NCI-H774 (cell line): ENCODE measurements around the gene MALT1.
"Not testable (repeated sequence)": the region's sequence is repeated elsewhere in the genome, so short reads cannot be mapped to it uniquely, and the experiment has no call there.

Experiments used
- DNase-seq: peaks from one replicate; lab custom pipeline; 2025; lab: John Stamatoyannopoulos, UW

Gene MALT1

DNA sequence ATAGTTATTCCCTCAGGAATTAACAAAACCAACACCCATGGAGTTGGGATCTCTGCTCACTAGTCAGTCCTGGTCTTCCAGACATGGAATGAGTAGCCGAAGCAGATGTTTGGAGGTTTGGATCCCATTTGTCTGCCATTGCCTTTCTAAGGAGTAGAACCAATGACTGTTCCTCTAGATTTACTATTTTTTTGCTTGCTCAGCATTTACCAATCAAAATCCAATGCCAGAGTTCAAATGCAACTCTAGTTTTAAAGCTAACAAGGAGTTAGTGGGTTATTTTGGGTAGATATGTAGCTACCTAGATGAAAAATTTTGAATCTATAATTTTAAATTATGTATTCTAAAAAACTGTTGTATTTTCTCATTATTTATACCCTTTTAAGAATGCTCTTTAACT is 62.6 kb downstream of the MALT1 start:
- no peak for DNase-seq

DNA sequence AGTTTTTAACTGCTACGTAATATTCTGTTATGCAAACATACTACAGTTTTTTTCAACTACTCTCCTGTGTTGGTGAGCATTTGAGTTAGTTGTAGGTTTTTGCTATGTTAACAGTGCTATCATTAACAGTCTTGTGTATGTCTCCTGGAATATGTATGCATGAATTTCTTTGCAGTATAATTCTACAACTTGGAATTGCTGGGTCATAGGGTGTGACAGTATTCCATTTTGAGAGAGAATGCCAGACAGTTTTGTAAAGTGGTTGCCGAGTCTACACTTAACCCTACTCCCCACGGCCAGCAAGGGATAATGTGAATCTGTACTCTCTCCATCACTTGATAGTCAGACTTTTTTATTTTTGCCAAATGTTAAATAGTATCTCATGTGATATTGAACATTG is 67.1 kb downstream of the MALT1 start:
- no peak for DNase-seq

DNA sequence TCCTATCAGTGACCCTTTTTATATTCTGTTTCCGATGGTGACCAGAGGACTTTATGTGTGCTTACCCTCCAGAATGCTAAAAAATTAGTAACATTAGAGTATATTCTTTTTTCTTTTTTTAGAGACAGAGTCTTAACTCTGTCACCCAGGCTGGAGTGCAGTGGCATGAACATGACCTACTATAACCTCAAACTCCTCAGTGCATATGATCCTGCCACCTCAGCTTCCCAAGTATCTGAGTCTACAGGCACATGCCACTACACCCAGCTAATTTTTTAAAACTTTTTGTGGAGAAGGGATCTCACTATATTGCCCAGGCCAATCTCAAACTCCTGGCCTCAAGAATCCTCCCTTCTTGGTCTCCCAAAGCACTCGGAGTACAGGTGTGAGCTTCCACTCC is 74.6 kb downstream of the MALT1 start:
- no peak for DNase-seq

DNA sequence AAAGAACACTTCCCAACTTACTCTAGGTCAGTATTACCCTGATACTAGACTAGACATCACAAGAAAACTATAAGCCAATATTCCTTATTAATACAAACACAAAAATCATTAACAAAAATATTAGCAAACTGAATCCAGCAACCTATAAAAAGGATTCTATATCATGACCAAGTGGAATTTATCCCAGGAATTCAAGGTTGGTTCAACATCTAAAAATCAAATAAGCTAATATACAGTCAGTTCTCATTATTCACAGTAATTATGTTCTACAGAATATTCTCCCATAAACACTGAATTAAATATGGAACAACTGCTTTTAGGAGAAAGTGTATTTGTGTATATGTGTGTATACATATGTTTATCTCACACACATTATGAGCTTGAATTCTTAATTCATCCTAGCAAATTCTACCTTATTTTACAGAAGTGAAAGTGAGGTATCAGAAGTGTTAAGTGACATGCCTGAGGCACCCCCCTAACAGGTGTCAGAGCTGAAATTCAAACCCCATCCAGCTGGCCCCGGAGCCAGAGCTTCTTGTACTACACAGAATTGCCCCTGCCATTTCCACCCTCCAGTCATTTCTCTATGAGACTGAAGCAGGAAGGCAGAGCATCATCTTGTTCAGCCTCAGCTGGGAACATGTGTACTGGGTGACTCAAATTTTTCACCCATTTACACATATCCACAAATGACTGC is 77.8 kb downstream of the MALT1 start:
- DNase-seq: no peak

- DNase-seq: no peak
Measured at GRCh38 chr18:58753976-58754375, 82.7 kb downstream of the MALT1 start.

DNA sequence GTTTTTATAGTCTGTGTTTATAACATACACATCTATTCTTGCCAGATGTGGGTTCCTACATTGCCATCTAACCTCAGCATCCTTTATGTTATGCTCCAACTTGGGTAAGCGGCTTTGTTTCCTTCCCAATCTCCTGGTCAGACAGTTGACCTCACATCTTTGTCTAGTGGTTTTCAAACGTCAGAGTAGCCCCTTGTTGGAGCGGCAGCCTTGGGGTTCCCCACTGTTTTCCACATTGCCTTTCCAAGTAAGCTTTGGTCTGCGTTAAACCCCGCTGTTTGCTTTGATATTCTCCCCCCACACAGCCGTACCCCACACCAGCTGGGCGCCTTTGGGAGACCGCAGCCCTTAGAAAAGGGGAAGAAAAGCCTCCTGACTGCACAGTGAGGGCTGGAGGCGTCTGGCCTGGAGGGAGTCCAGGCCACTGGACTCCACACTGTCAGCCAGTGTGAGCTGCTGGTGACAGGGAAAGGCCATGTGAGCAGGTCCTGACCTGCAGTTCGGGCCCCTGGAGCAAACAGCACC is 83.3 kb downstream of the MALT1 start:
- DNase-seq: no peak

- DNase-seq: no peak
Measured at GRCh38 chr18:58755304-58756010, 84.2 kb downstream of the MALT1 start.

DNA sequence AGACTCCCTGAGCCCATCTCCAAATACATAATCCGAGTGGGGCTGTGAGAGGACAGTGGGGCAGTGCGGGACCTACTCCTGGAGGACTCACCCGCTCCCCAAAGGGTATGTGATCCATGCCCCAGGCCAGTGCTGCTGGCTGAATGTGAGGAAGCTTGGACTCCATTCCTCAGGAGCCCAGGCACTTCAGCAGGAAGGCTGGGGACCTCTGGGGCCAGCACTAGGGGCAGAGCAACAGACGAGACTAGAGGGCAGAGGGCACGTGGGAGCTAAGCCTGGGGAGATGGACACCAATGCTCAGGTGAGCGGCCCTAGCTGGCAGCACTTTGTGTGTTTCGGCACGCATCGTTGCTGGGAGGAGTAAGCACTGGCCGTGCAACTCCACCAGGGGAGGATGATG is 84.9 kb downstream of the MALT1 start:
- DNase-seq: no peak

GRCh38 chr18:58756596-58757240 is 85.5 kb downstream of the MALT1 start:
- no peak for DNase-seq

- not testable (repeated sequence) for DNase-seq
Measured at GRCh38 chr18:58757351-58757750, 86.1 kb downstream of the MALT1 start.

DNA sequence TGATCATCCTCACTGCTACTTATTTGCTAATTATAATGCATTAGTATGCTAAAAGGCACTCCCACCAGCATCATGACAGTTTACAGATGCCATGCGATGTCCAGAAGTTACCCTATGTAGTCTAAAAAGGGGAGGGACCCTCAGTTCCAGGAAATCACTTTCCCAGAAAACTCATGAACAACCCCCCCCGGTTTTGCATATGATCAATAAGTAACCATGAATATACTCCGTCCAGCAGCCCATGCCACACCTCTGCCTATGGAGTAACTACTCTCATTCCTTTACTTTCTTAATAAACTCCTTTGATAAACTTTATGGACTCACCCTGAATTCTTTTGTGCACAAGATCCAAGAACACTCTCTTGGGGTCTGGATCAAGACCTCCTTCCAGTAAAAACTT is 86.8 kb downstream of the MALT1 start:
- DNase-seq: no peak

DNA sequence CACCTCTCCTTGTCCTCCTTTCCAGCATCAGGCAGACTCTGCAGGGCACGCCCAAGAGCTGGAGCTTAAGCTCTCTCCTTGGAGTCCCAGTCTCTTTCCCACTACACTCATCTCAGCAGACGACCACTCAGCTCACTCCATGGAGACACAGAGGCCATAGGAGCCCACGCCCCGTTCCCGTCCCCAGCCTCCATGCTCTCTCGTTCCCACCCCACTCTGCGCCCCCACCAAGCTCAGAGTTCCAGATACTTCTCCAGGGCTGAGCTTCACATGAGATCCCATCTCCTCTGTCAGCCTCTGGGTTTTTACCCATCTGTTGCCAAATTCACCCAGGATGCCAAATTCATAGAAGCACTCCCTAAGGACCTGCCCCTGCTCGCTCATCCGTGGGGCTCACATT is 87.3 kb downstream of the MALT1 start:
- no peak for DNase-seq

DNA sequence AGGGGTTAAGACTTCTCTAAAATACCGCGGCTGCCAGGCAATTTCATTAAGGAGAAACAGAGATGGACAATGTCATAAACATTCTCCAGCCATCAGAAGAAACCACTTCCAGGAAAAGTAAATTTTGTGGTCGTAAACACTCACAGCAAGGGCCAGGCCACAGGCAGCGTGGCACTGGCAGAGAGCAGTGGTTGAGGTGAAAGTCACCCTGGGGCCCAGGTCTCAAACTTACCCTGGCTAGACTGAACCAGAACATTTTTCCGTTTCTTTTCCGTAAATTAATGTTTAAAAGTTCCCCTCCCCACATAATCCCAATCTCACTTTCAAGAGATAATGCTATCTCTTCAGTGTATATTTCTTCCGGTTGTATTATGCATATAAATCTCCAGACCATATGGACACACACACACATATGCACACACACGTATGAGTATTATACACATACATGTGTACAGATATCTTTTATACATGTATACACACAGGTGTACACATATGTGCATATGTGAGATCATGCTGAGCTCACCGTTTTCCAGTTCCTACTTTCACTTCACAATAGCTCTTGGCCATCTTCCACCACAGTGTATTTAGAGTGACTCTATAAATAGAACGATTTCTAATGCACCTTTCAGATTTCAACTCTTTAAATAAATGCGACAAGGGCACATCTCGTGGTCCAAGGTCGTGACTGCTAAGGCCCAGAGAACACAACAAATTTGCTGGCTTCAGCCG is 90.1 kb downstream of the MALT1 start:
- DNase-seq: no peak

GRCh38 chr18:58761970-58762780 is 90.9 kb downstream of the MALT1 start:
- DNase-seq: no peak

DNA sequence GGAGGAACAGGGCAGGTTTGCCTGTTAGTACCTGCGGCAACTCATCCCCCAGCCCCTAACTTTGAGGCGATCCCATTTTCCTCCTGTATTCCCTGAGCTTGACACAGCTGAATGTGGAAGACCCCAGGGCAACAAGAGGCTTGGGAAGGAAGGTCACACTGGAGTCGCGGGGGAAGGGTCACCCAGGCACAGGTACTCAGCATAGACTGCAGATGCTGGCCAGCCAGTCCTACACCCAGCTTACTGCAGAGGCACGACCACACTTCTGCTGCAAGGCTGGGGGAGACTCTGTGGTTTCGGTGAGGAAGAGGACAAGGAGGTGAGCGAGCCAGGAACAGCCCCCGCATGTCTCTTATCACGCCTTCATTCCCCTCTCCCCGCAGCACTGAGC is 91.5 kb downstream of the MALT1 start:
- DNase-seq: no peak

GRCh38 chr18:58766164-58766563 is 94.9 kb downstream of the MALT1 start:
- DNase-seq: no peak

GRCh38 chr18:58766946-58767345 is 95.7 kb downstream of the MALT1 start:
- DNase-seq: no peak

DNA sequence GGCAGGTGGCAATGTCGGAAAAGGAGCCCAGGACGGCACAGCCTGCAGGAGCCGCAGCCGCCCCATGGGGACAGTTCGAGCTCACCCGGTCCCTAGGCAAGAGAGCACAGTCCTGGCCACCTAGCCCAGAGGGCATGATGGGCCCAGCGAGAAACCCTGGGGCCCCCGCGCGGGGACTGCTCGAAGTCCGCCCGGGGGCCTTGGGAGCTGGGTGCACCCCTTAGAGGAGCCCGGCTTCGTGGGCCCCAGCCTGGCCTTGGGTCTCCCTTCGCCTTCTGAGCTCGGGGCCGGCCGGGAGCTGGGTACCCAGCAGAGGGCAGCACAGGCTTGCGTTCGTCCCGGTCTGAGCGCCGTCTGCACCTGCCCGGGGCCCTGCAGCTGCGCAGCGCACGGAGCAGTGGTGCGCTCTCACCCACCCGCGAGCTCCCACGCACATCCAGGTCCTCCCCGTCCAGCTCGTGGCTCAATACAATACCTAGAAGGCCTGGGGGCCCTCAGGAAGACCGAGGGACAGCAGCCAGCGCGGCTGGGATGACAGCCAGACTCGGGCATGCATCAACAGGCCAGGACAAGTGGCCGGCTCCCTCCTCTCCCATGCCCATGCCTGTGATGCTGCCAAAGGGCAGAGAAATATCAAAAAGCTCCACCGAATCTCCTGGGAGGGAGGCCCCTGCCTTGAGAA is 97.2 kb downstream of the MALT1 start:
- DNase-seq: peak; percentile 66

DNA sequence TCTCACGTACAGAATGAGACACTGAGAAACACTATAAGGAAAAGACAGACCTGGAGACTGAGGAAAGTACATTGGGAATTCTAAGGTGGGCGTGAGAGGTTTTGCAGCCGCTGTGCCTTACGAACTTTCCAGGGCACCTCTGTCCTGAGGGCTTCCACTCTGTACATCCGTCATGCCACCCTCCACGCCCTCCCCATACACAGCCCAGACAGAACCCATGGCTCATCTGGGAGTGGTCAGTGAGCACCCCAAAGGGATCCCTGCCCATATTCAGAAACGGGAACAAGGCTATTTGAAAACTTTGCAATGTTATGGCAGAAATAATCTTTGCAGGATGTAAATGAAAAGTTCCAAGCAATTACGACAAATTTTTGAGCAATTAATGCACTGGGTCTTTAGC is 98.1 kb downstream of the MALT1 start:
- DNase-seq: no peak

DNA sequence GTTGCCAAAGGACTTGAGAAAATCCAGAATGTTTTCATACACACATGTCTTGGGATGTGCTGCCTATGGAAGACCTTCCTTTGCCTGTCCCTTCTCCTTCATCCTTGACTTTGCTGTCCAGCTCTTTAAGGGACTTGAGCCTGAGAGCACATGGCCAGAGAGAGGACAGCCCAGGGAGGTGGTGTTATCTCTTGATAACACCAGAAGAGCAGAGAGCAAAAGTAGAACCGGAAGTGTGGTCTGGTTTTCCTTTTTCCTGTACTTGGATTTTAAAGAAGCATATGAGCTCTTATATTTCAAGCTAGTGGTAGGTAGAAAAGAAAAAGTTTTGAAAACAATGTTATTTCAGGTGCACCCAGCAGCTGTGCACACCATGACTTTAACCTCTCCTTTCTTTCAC is 99.3 kb downstream of the MALT1 start:
- DNase-seq: no peak

DNA sequence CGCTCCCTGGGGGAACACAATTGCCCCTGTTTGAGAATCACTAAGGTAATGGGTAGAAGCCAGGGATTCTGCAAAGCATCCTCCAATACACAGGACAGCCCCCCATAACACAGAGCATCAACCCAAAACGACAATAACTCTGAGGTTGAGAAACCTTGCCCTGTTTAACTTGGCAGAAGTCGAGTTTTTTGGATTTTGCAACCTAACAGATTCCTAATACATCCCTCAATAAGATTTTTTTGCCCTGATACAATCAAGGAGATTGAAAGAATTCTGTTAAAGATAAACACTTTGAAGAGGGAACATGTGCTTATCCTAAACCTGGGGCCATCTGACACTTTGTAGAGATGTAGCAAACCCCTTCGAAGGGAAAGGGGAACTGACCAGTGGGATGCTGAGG is 100.9 kb downstream of the MALT1 start:
- DNase-seq: no peak
